Body of pancreas (tissue), 4 donors: ENCODE data around the gene EBF3. TPM values are rescaled to one million over a fixed set of nuclear protein-coding genes. Genes with fewer than 3 reads are reported as not detected.

Experiments
- ATAC-seq: fragments of 150-250 bp; one replicate; pipeline ENCODE4 v1.9.1; 2016
- DNase-seq, 4 donors: peaks; one replicate each; pipeline ENCODE4 v3.0.0-alpha.2; 2019
- H3K27ac ChIP-seq, 4 donors: fragments of 200-600 bp; sonication (generic); 1 replicate in 3 of 4; 2 replicates in 1 of 4; pipeline versions ENCODE4 v1.5.1 to v1.6.1; 2016 to 2019; ENCODE audit warnings: mild to moderate bottlenecking in 1 of 4, mixed read lengths in 1 of 4, moderate library complexity in 1 of 4
- H3K27me3 ChIP-seq, 2 donors: fragments of 200-600 bp; sonication (generic); one replicate each; pipeline ENCODE4 v1.6.0; 2016; ENCODE audit warnings: mild to moderate bottlenecking in 1 of 2
- H3K36me3 ChIP-seq, 2 donors: fragments of 200-600 bp; sonication (generic); replicated peaks in 1 of 2; 2 replicates each; pipeline ENCODE4 v1.5.1; 2016; ENCODE audit warnings: low read depth in 2 of 2; ENCODE audit not compliant: insufficient read depth in 1 of 2
- H3K4me1 ChIP-seq: fragments of 200-600 bp; sonication (generic); one replicate; pipeline ENCODE4 v1.6.0; 2016
- H3K4me3 ChIP-seq, 2 donors: fragments of 200-600 bp; sonication (generic); 1 replicate in 1 of 2; 2 replicates in 1 of 2; pipeline ENCODE4 v1.5.1; 2016 to 2019
- H3K9me3 ChIP-seq, 3 donors: fragments of 200-600 bp; sonication (generic); 1 replicate in 2 of 3; 2 replicates in 1 of 3; pipeline ENCODE4 v1.5.1; 2016
- CTCF ChIP-seq, 7 experiments: fragments of 450-650 bp in 4 of 7; fragments of 200-600 bp in 3 of 7; sonication (generic) in 3 of 7; IDR thresholded peaks; one replicate each; pipeline ENCODE4 v1.5.1; 2016 to 2019; ENCODE audit warnings: antibody characterized with exemption in 7 of 7
- POLR2A ChIP-seq, 3 donors: fragments of 450-650 bp; IDR thresholded peaks; one replicate each; pipeline ENCODE4 v1.6.1; 2016; ENCODE audit warnings: antibody characterized with exemption in 3 of 3, mild to moderate bottlenecking in 2 of 3
- WGBS, 2 donors: methylation state at CpG; one replicate each; pipeline ENCODE4 v1.1.5; 2017; 5-methylcytosine and 5-hydroxymethylcytosine counted together
- intact Hi-C: fragments of 100-400 bp; cut with DNase I; formaldehyde crosslinking; loops from one replicate; pipeline ENCODE4 v1.15.1; 2023
- total RNA-seq, 2 donors: library from RNA; depleted of rRNA; stranded (reverse); fragments of >200 nt; gene quantifications; one replicate each; pipeline ENCODE4 v1.1.0, GENCODE V29; 2016

Gene EBF3
- total RNA-seq, 2 donors from 2014 or later = 2.3 to 4.6 TPM

DNA sequence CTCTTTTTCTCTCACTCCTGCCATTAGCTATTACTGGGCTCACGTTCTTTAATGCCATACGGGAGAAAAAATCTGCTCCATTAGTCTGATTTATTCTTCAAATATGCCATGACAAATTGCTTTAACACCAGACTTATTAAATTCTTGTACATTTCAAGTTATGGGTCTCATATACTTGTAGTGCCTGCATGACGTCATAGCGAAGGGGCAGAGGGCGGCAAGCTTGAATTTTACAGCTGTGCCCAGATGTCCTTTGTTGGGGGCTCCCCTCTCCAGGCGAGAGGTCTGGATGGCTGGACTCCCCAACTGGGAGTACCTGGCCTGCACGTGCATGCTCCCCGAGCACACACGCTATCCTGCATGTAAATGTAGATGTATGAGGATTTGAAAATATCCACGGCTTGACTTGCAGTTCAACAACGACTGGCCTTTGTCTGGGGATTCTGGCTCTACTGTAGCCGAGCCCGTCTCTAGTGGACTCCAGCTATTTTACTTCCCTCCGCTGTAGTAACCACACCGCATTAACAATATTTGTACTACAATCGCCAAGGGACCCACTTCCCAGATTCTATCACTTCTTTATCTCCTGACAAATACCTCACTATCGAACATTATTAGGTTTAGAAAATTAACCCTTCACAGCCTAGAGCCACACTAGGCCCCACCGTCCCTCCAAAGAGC lies 79.5 kb downstream of the EBF3 start:
- intact Hi-C loops = no loop called here
- 42 to 45% methylated on average over 18 of the region's 18 CpGs for WGBS, 2 donors
- H3K9me3 ChIP-seq = no peaks in the 10 kb centered on the region

GRCh38 chr10:129883626-129884397 lies 80.3 kb downstream of the EBF3 start:
- H3K27ac ChIP-seq = no peak overlapping the region
- no peak for ATAC-seq
- intact Hi-C loops = no loop called here
- no peak overlapping the region for H3K4me3 ChIP-seq
- H3K4me1 ChIP-seq = peaks cover 5% of the 10 kb centered on the region
- TF ChIP-seq POLR2A (IDR thresholded peaks at IDR 0.05) (no peak), CTCF (IDR thresholded peaks at IDR 0.05) (no peak)
- DNase-seq = no peak
- H3K27me3 ChIP-seq = peaks cover 0 to 8% of the 10 kb centered on the region in 2 donors
- 9 to 18% methylated on average over 20 of the region's 20 CpGs for WGBS, 2 donors
- no peaks in the 10 kb centered on the region for H3K9me3 ChIP-seq
- H3K36me3 ChIP-seq = no peaks in the 10 kb centered on the region

More for the DNA sequence above, 79.5 kb downstream of the EBF3 start:
- H3K36me3 ChIP-seq = no peaks in the 10 kb centered on the region
- ATAC-seq (no peak), DNase-seq (no peak)
- TF ChIP-seq CTCF (IDR thresholded peaks at IDR 0.05) = no peak
- no peak for TF ChIP-seq POLR2A (IDR thresholded peaks at IDR 0.05)
- H3K4me3 ChIP-seq = no peak overlapping the region
- no peak overlapping the region for H3K27ac ChIP-seq
- peaks cover 5% of the 10 kb centered on the region for H3K4me1 ChIP-seq
- H3K27me3 ChIP-seq = peaks cover 0 to 8% of the 10 kb centered on the region in 2 donors

DNA sequence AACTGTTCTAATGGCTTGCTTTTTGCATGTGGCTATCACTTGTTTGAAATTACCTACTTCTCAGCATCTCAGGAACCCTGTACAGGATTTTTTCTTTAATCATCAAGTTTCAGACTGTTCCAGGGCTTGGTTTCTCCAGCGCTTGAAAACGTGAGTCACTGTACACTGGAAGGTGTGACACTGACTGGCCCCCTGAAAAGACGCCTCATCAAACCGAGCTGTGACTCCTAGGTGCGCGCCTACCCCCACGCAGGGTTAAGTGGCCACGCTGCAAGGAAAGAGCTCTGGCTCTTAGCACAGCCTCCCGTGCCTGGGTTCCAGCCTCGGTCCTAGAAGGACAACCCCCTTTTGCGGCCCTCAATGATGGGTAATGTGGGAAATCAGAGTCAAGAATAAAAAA lies 81.0 kb downstream of the EBF3 start:
- intact Hi-C loops = no loop called here

GRCh38 chr10:129882291-129883010 lies 81.6 kb downstream of the EBF3 start:
- no peak for ATAC-seq
- WGBS, 2 donors = 44 to 47% methylated on average over 9 of the region's 9 CpGs

More for the DNA sequence above, 81.0 kb downstream of the EBF3 start:
- TF ChIP-seq CTCF (IDR thresholded peaks at IDR 0.05) = no peak
- TF ChIP-seq POLR2A (IDR thresholded peaks at IDR 0.05) = no peak
- Histone ChIP-seq H3K27me3 (peaks cover 0 to 8% of the 10 kb centered on the region in 2 donors), H3K4me3 (no peak overlapping the region), H3K36me3 (no peaks in the 10 kb centered on the region), H3K9me3 (no peaks in the 10 kb centered on the region), H3K4me1 (peaks cover 5% of the 10 kb centered on the region), H3K27ac (no peak overlapping the region)
- ATAC-seq = no peak
- WGBS, 2 donors = 58 to 59% methylated on average over 11 of the region's 11 CpGs
- DNase-seq = no peak

More at GRCh38 chr10:129882291-129883010, 81.6 kb downstream of the EBF3 start:
- Histone ChIP-seq H3K27me3 (peaks cover 0 to 8% of the 10 kb centered on the region in 2 donors), H3K4me3 (no peak overlapping the region), H3K9me3 (no peaks in the 10 kb centered on the region), H3K36me3 (no peaks in the 10 kb centered on the region), H3K4me1 (peaks cover 5% of the 10 kb centered on the region), H3K27ac (no peak overlapping the region)
- no peak for DNase-seq
- intact Hi-C loops = no loop called here
- TF ChIP-seq CTCF (IDR thresholded peaks at IDR 0.05) (no peak), POLR2A (IDR thresholded peaks at IDR 0.05) (no peak)
